HCT116 (cell line): ENCODE results near the gene EIF3L. TPM values are rescaled to one million over a fixed set of nuclear protein-coding genes. Genes with fewer than 3 reads are reported as not detected.

ENCODE experiments used
- ATAC-seq: fragments of 200-7000 bp; cut with Tn5 transposase; 2 replicates; pipeline ENCODE4 v1.9.1; 2020; ENCODE audit warnings: mild to moderate bottlenecking, moderate library complexity
- BruUV-seq: library from RNA; stranded (reverse); fragments of 400-500 nt; replicated peaks from 2 replicates; lab custom pipeline; 2021; lab: Mats Ljungman, UMichigan
- CTCF ChIA-PET: fragments of 300-600 bp; sonication (Branson Sonifier 250); formaldehyde crosslinking; loops from one replicate; lab custom pipeline; 2021; ENCODE audit warnings: antibody characterized with exemption; lab: Charles Lee
- POLR2A ChIA-PET: fragments of 300-600, 350-600 bp; sonication (Branson Sonifier 250); formaldehyde crosslinking; loops from one replicate; lab custom pipeline; 2021; ENCODE audit warnings: antibody characterized with exemption; lab: Charles Lee
- RAD21 ChIA-PET, 2 experiments: fragments of 300-600 bp; sonication (Branson Sonifier 250); formaldehyde crosslinking; loops; one replicate each; lab custom pipeline; 2023; ENCODE audit warnings: low total read pairs in 2 of 2; ENCODE audit not compliant: uncharacterized antibody in 2 of 2, unreplicated experiment in 2 of 2, low non-redundant PET in 1 of 2; lab: Charles Lee
- DNase-seq: peaks from one replicate; pipeline ENCODE4 v3.0.0-alpha.2; 2010; ENCODE audit warnings: low read depth, low spot score
- H2AFZ ChIP-seq: fragments of 200-600 bp; shearing (Covaris generic), sonication (generic); 2 replicates; pipeline ENCODE4 v1.6.1; 2017; ENCODE audit warnings: low read depth, mixed run types, mixed read lengths, antibody characterized with exemption, low read length; ENCODE audit not compliant: poor library complexity, severe bottlenecking
- H3K27ac ChIP-seq: 2 replicates; pipeline ENCODE4 v1.5.1; 2012; ENCODE audit warnings: low read depth, low read length
- H3K27me3 ChIP-seq: fragments of 200-600 bp; sonication (generic); 2 replicates; pipeline ENCODE4 v1.6.1; 2016; ENCODE audit warnings: mixed run types, low read length, mixed read lengths; ENCODE audit not compliant: insufficient read depth
- H3K36me3 ChIP-seq, 2 experiments: fragments of 200-500 bp in 1 of 2; fragments of 200-600 bp in 1 of 2; sonication (Bioruptor generic) in 1 of 2; sonication (generic) in 1 of 2; 2 replicates each; pipeline versions ENCODE4 v1.5.1 to v1.6.1; 2014 to 2016; ENCODE audit warnings: low read length in 2 of 2, inconsistent platforms in 1 of 2, mixed read lengths in 1 of 2, mixed run types in 1 of 2; ENCODE audit not compliant: insufficient read depth in 2 of 2, control insufficient read depth in 1 of 2
- H3K4me1 ChIP-seq, 2 experiments: fragments of 200-600 bp in 1 of 2; sonication (generic) in 1 of 2; 2 replicates each; pipeline versions ENCODE4 v1.5.1 to v1.6.1; 2012 to 2017; ENCODE audit warnings: low read length in 2 of 2, inconsistent platforms in 1 of 2, mild to moderate bottlenecking in 1 of 2, mixed read lengths in 1 of 2, mixed run types in 1 of 2, moderate library complexity in 1 of 2; ENCODE audit not compliant: insufficient read depth in 2 of 2, control insufficient read depth in 1 of 2
- H3K4me2 ChIP-seq: fragments of 200-600 bp; sonication (generic); 2 replicates; pipeline ENCODE4 v1.6.1; 2017; ENCODE audit warnings: mixed run types, low read length, mixed read lengths
- H3K4me3 ChIP-seq, 2 experiments: fragments of 200-600 bp in 1 of 2; sonication (generic) in 1 of 2; replicated peaks in 1 of 2; 2 replicates each; pipeline ENCODE4 v1.5.1; 2011 to 2016; ENCODE audit warnings: low read length in 2 of 2, control low read depth in 1 of 2, low read depth in 1 of 2, mild to moderate bottlenecking in 1 of 2, mixed read lengths in 1 of 2, mixed run types in 1 of 2
- H3K79me2 ChIP-seq: fragments of 200-600 bp; sonication (generic); 2 replicates; pipeline ENCODE4 v1.6.1; 2017; ENCODE audit warnings: mild to moderate bottlenecking, mixed run types, low read length, moderate library complexity, mixed read lengths; ENCODE audit not compliant: insufficient read depth
- H3K9ac ChIP-seq: fragments of 200-600 bp; sonication (generic); 2 replicates; pipeline ENCODE4 v1.6.1; 2016; ENCODE audit warnings: low read length, mixed read lengths
- H3K9me2 ChIP-seq: fragments of 200-600 bp; sonication (generic), shearing (Covaris generic); 2 replicates; pipeline ENCODE4 v1.6.1; 2017; ENCODE audit warnings: mixed run types, mild to moderate bottlenecking, moderate library complexity; ENCODE audit not compliant: insufficient read depth
- H3K9me3 ChIP-seq, 2 experiments: fragments of 200-500 bp in 1 of 2; fragments of 200-600 bp in 1 of 2; sonication (Bioruptor generic) in 1 of 2; sonication (generic) in 1 of 2; 2 replicates each; pipeline ENCODE4 v1.6.1; 2014 to 2017; ENCODE audit warnings: low read length in 2 of 2, mixed read lengths in 2 of 2, inconsistent platforms in 1 of 2, low read depth in 1 of 2, mild to moderate bottlenecking in 1 of 2, mixed run types in 1 of 2, moderate library complexity in 1 of 2; ENCODE audit not compliant: control insufficient read depth in 1 of 2, insufficient read depth in 1 of 2
- H4K20me1 ChIP-seq: fragments of 200-600 bp; sonication (generic), shearing (Covaris generic); 2 replicates; pipeline ENCODE4 v1.6.1; 2017; ENCODE audit warnings: mixed run types, mild to moderate bottlenecking, moderate library complexity; ENCODE audit not compliant: insufficient read depth
- ATF3 ChIP-seq: IDR thresholded peaks from 2 replicates; pipeline ENCODE4 v1.6.1; 2012
- CTCF ChIP-seq, 3 experiments: fragments of 200-600 bp in 1 of 3; sonication (generic) in 1 of 3; IDR thresholded peaks in 2 of 3; conservative IDR thresholded peaks in 1 of 3; 2 replicates each; pipeline ENCODE4 v1.5.1; 2012 to 2017; ENCODE audit warnings: low read depth in 2 of 3, low read length in 2 of 3, antibody characterized with exemption in 1 of 3, borderline replicate concordance in 1 of 3, control low read depth in 1 of 3, mild to moderate bottlenecking in 1 of 3, mixed read lengths in 1 of 3, mixed run types in 1 of 3, moderate library complexity in 1 of 3; ENCODE audit not compliant: insufficient read depth in 1 of 3
- EGR1 ChIP-seq: IDR thresholded peaks from 2 replicates; pipeline ENCODE4 v1.6.1; 2012; ENCODE audit warnings: low read depth
- ELF1 ChIP-seq: IDR thresholded peaks from 2 replicates; pipeline ENCODE4 v1.6.1; 2012; ENCODE audit warnings: low read depth, borderline replicate concordance
- EZH2 ChIP-seq: fragments of 200-600 bp; sonication (generic); IDR thresholded peaks from 2 replicates; pipeline ENCODE4 v1.6.1; 2017; ENCODE audit warnings: antibody characterized with exemption, mixed run types
- JUND ChIP-seq: IDR thresholded peaks from 2 replicates; pipeline ENCODE4 v1.6.1; 2012
- MAX ChIP-seq: IDR thresholded peaks from 2 replicates; pipeline ENCODE4 v1.6.1; 2012
- POLR2A ChIP-seq: IDR thresholded peaks from 2 replicates; pipeline ENCODE4 v1.7.0; 2011; ENCODE audit warnings: borderline replicate concordance; ENCODE audit not compliant: insufficient read depth, insufficient read length; ENCODE audit errors: extremely low read depth
- POLR2AphosphoS5 ChIP-seq: IDR thresholded peaks from 2 replicates; pipeline ENCODE4 v1.6.1; 2011; ENCODE audit warnings: mild to moderate bottlenecking, low read depth, low read length, moderate library complexity
- RAD21 ChIP-seq: IDR thresholded peaks from 2 replicates; pipeline ENCODE4 v1.6.1; 2012; ENCODE audit warnings: low read depth, mild to moderate bottlenecking
- REST ChIP-seq: IDR thresholded peaks from 2 replicates; pipeline ENCODE4 v1.6.1; 2012; ENCODE audit warnings: low read depth
- SIN3A ChIP-seq: IDR thresholded peaks from 2 replicates; pipeline ENCODE4 v1.6.1; 2012; ENCODE audit warnings: low read depth
- TCF7L2 ChIP-seq: IDR thresholded peaks from 2 replicates; pipeline ENCODE4 v1.7.0; 2011; ENCODE audit warnings: borderline replicate concordance, inconsistent platforms; ENCODE audit not compliant: insufficient read depth, insufficient read length; ENCODE audit errors: extremely low read depth
- YY1 ChIP-seq: IDR thresholded peaks from 2 replicates; pipeline ENCODE4 v1.6.1; 2011; ENCODE audit warnings: low read length, low read depth, moderate library complexity, mild to moderate bottlenecking; ENCODE audit not compliant: insufficient replicate concordance; ENCODE audit errors: extremely low read depth
- ZBTB33 ChIP-seq: IDR thresholded peaks from 2 replicates; pipeline ENCODE4 v1.6.1; 2011; ENCODE audit warnings: mild to moderate bottlenecking, low read length, moderate library complexity; ENCODE audit not compliant: insufficient replicate concordance; ENCODE audit errors: extremely low read depth
- ZFX ChIP-seq: fragments of 450-650 bp; IDR thresholded peaks from 2 replicates; pipeline ENCODE4 v1.6.1; 2017
- intact Hi-C: fragments of 100-400 bp; cut with micrococcal nuclease; formaldehyde crosslinking; loops from 2 replicates; pipeline ENCODE4 v1.10.0; 2022
- total RNA-seq: library from RNA; stranded (reverse); gene quantifications from one replicate; pipeline ENCODE4 v1.2.1, GENCODE V29; 2021; ENCODE audit not compliant: unreplicated experiment

EIF3L gene
- total RNA-seq, 1 experiment from 2014 or later, result 687 TPM

- ChIA-PET CTCF (interaction anchor here (0.8 to 1.9 kb wide), 5 partner anchors 10 to 164 kb away, joined by 3 to 17 read pairs (median 5); partner anchors contain the start of gene GALR3), RAD21 (interaction anchor here in 1 of 2 experiments (1.2 kb wide), 1 partner anchor 25 kb away, joined by 4 read pairs; no protein-coding TSS in a partner anchor), POLR2A (interaction anchor here (0.6 to 4.3 kb wide), 31 partner anchors 8 to 1406 kb away, joined by 3 to 41 read pairs (median 4); partner anchors contain the start of genes ANKRD54, C22orf23, GALR3 and GGA1)
- H3K9me2 ChIP-seq, result no peaks in the 10 kb centered on the region
- H3K9me3 ChIP-seq, result no peaks in the 10 kb centered on the region
- ATAC-seq, result peak; percentile 81
- H3K4me2 ChIP-seq, result peak within 1 kb of the TSS; percentile 91
- H3K9ac ChIP-seq, result peak within 1 kb of the TSS; percentile 98
- no peaks in the 10 kb centered on the region for H4K20me1 ChIP-seq
- intact Hi-C loops, result loop anchor here (5.0 kb wide), 1 partner anchor 200 kb away; the partner anchor contains the start of gene GGA1
- H2AFZ ChIP-seq, result no peak within 1 kb of the TSS
- peak within 1 kb of the TSS; percentile 80 to 95 for H3K4me3 ChIP-seq
- H3K27ac ChIP-seq, result peak within 1 kb of the TSS; percentile 87
- H3K27me3 ChIP-seq, result no peaks in the 10 kb centered on the region
- BruUV-seq, result no TSS peak
- H3K36me3 ChIP-seq, result no peaks in the 10 kb centered on the region
- peaks cover 52% of the 10 kb centered on the region for H3K79me2 ChIP-seq
- peak; percentile 95 for DNase-seq
- peaks cover 15 to 60% of the 10 kb centered on the region in 2 experiments; a peak in 3 of 4 replicates for H3K4me1 ChIP-seq
- TF ChIP-seq ELF1, result no peak; the same call in 1 of the 2 replicates
- TF ChIP-seq JUND, result peak; percentile 82
- peak; percentile 97 for TF ChIP-seq POLR2AphosphoS5
- TF ChIP-seq TCF7L2, result peak; percentile 79
- TF ChIP-seq ATF3, result no peak
- no peak for TF ChIP-seq EZH2
- TF ChIP-seq POLR2A, result peak; percentile 78
- TF ChIP-seq SIN3A, result peak; percentile 98
- TF ChIP-seq EGR1, result peak; percentile 76
- peak; percentile 58 for TF ChIP-seq ZBTB33
- TF ChIP-seq REST, result no peak
- TF ChIP-seq MAX, result peak; percentile 92
- TF ChIP-seq YY1, result no peak
- TF ChIP-seq RAD21, result no peak
- TF ChIP-seq CTCF (IDR thresholded peaks at IDR 0.05 in 2 of 3, conservative IDR thresholded peaks at IDR 0.05 in 1 of 3; ENCODE audit: borderline replicate concordance in 1 of 3, insufficient read depth in 1 of 3, low read depth in 2 of 3, low read length in 2 of 3), result no peak
- TF ChIP-seq ZFX, result peak; percentile 31; the same call in 1 of the 2 replicates
These were observed 41.6 kb upstream of the EIF3L start, which contains the start of gene GCAT for GRCh38 chr22:37807410-37808293. TSS of gene GCAT (plus strand) at chr22:37807934. CDS start at chr22:37807968, 34 bp downstream.
